ENCODE data around the gene ANKS1A.
"Not testable (repeated sequence)": the region's sequence is repeated elsewhere in the genome, so short reads cannot be mapped to it uniquely, and the experiment has no call there.

Gene ANKS1A

GRCh38 chr6:34887753-34888513, 1.1 kb upstream of the ANKS1A start, which contains the start of gene TAF11:
Gene TAF11, minus strand, starts transcription at chr6:34888042. Its CDS starts 85 bp downstream, at chr6:34887957.
- peak; percentile 87 for DNase-seq

DNA sequence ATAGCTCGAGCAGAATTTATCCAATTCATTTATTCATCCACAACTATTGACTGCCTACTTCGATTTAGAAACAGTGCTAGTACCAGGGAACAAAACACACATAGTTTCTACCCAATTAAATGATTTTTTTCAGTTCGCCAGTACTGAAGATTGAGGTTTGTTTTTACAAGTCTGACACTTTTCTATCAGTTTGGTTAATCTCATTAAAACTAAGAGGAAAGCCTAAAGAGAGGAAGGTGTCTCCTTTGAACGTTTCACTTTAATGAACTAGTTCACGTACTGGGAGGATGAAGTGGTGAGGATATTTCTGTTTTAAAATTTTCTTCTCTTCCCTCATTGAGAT, 570 bp upstream of the ANKS1A start:
- DNase-seq = no peak

DNA sequence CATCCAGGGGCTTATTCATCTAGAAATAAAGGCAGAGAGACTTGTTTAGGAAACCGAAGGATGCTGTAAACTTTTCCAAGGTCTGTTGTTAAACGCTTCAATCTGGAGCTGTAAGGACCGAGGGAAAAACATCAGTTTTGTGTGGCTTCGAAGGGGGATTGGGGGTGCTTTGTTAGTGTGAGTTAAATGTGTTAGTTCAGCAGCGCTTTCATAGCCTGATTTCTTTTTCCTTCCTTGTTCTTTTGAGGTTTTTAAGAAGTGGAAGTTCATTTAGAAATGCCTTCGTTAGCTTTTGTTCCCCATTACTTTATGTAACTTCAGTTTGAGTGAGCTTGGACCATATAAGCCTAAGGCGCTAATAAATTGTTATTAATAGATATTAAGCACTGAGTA, 1.5 kb downstream of the ANKS1A start:
- no peak for DNase-seq

DNA sequence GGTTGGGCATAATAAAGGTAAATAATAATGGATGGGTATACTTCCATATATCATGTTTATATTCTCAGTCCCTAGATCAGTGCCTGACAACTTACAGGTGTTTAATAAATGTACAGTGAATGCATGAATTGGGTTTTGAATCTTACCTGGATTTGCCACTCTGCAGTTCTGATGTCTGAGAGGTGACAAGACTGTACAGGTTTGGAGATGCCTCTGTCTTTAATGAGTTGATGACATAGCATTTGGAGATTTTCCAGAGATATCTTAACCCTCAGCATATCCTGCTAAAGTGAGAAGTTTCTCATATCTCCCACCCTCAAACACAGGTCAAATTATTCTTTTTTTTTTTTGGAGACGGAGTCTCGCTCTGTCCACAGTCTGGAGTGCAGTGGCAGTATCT, 2.2 kb downstream of the ANKS1A start:
- DNase-seq = no peak

GRCh38 chr6:34894693-34895092, 5.6 kb downstream of the ANKS1A start:
- DNase-seq = no peak

GRCh38 chr6:34897130-34897529, 8.1 kb downstream of the ANKS1A start:
- DNase-seq = no peak

GRCh38 chr6:34897716-34898115, 8.7 kb downstream of the ANKS1A start:
- DNase-seq = no peak

DNA sequence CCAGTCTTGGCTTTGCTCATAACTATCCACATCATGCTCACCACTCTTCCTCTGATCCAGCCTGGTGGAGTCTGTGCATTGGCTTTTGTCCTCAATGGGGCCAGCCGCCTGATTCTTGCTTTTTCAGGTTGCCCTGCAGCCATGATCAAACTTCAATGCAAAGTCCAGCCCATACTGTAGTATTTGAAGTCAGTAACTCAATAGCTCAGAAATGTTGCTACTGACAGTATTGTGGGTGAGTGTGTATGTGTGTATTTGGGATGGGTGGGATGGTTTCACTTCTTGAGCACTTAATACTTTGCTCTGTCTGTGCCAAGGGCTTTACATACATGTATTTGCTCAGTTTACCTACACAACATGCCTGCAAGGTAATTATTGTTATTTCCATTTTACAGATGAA, 10.7 kb downstream of the ANKS1A start:
- DNase-seq = not testable (repeated sequence)

GRCh38 chr6:34900321-34901031, 11.4 kb downstream of the ANKS1A start:
- no peak for DNase-seq

- no peak for DNase-seq
Observed at GRCh38 chr6:34901930-34902329, 12.9 kb downstream of the ANKS1A start.

- no peak for DNase-seq
Observed at GRCh38 chr6:34904990-34905613, 16.0 kb downstream of the ANKS1A start.

GRCh38 chr6:34906826-34907225, 17.8 kb downstream of the ANKS1A start:
- no peak for DNase-seq

GRCh38 chr6:34908194-34908593, 19.1 kb downstream of the ANKS1A start:
- DNase-seq = no peak

DNA sequence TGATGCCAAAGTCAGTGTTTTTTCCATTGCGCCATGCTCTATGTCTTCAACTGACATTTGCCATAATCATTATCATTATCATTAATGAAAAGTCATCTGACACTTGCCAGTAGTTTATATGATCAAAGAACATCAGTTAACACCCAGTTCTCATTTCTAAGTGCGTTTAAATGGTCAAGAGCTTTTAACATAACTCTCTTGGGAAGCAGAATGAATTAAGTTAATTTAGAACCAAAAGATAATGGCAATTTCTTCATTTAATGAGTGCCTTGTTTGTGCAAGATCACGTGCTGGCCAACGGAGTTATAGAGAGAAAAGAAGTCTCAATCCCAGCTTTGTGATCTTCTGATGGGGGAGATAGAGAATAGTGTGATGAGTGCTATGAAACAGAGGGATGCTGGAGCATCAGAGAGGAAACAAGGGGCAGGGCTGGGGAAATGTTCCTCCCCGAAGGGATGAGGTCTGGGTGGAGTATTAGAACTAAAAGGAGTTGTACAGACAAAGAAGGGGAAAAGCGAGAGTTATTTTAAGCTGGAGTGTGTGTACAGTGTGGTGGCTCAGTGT, 20.3 kb downstream of the ANKS1A start:
- no peak for DNase-seq

- DNase-seq = no peak
Observed at GRCh38 chr6:34911822-34912221, 22.8 kb downstream of the ANKS1A start.

DNA sequence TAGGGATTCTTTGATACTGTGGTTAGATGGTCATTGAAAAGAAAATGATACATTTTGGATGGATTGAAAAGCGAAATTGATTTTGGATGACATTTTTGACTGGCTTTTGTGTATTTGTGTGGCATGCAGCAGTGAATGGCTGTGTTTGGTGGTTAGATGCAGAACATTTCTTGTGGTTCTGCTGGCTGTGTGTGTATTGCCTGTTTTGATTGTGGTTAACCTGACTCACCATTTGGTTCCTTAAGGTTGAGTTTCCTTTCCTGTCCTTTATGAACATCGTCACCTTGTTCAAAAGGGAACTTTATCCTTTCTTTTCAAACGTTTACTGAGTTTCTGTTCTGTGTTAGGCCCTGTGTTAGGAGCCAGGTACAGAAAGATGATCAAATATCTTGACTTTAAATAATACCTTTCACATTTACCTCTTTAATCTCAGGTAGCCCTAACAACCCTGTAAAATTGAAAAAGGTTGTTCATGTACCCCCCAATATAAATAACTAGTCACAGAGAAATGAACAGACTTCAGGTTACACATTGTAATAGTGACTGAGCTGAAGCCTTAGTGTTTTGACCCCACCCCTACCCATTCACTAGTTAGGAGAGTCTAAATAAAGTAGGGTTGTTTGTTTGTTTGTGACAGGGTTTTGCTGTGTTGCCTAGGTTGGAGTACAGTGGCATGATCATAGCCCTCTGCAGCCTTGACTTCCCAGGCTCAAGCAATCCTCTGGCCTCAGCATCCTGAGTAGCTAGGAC, 23.8 kb downstream of the ANKS1A start:
- peak; percentile 61 for DNase-seq

DNA sequence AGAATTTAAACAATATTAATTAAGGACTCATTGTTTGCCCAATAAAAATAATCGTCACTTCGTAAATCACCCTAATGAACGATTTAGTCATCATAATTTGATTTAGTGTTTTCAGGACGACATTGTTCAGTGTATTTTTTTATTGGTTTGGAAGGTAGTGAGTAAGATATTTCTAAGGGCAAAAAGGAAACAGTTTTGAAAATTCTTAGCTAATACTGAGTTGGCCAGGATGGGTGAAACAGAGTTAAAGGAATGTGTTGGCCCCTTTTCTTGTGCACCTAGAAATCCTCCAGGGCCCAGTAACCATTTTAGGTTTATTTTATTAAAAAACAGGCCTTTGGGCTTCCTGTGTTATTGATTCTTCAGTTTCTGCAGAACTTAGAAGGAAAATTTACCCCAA, 25.3 kb downstream of the ANKS1A start:
- DNase-seq = no peak

GRCh38 chr6:34916348-34916967, 27.4 kb downstream of the ANKS1A start:
- no peak for DNase-seq

- DNase-seq = no peak
Observed at GRCh38 chr6:34917626-34918285, 28.7 kb downstream of the ANKS1A start.

GRCh38 chr6:34919651-34920050, 30.6 kb downstream of the ANKS1A start:
- DNase-seq = no peak

DNA sequence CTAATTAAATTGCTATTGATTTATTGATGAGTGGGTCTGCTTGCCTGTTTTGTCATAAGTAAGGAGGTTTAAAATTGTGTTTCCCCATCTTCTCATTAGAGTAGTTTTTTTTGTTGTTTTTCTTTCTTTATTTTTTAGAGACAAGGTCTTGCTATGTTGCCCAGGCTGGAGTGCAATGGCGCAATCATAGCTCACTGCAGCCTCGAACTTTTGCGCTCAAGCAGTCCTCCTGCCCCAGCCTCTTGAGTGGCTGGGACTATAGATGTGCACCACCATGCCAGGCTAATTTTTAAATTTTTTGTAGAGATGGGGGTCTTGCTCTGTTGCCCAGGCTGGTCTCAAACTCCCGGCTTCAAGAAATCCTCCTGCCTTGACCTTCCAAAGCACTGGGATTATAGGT, 31.0 kb downstream of the ANKS1A start:
- no peak for DNase-seq

- DNase-seq = no peak
Observed at GRCh38 chr6:34922177-34922663, 33.2 kb downstream of the ANKS1A start.
